ENCODE results near the gene ATF2.

DNA sequence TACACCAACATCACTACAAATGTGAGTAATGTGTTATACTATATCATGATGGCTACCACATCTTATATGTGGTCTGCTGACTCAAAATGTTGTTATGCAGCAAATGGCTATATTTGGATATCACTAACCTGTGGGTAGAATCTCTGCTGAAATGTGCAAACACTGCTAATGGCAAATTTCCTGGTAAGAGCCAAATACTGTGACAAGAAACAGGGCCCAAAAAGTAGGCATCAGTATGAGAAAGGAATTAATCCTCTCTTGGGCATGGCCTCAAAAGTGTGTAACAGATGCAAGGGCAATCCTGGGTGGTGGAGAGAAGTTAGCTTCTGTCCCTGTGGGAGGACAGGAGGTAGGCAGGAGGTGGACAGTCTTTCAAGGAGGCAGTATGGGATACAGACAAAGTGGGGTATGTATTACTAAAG, 13.3 kb downstream of the ATF2 start:
- TF ChIP-seq CTCF (IDR thresholded peaks at IDR 0.05) (no peak), POLR2A (IDR thresholded peaks at IDR 0.05) (no peak), POLR2AphosphoS5 (IDR thresholded peaks at IDR 0.05) (no peak)
